Hippocampal formation (tissue), 2 donors: ENCODE measurements around the gene LSM12.
"Not testable (repeated sequence)": the region's sequence is repeated elsewhere in the genome, so short reads cannot be mapped to it uniquely, and the experiment has no call there.

Experiments used
- DNase-seq, 2 donors: peaks; one replicate each; lab custom pipeline; 2025; lab: John Stamatoyannopoulos, UW

The LSM12 gene

GRCh38 chr17:44007346-44008204 lies 58.9 kb downstream of the LSM12 start:
- no peak for DNase-seq

- peak; percentile 33 to 65 for DNase-seq
Measured at GRCh38 chr17:44006598-44007345, 59.7 kb downstream of the LSM12 start.

- no peak for DNase-seq
Measured at GRCh38 chr17:44006272-44006597, 60.2 kb downstream of the LSM12 start.

- DNase-seq, result no peak
Measured at GRCh38 chr17:44005527-44006271, 60.8 kb downstream of the LSM12 start.

GRCh38 chr17:44004761-44005526 lies 61.5 kb downstream of the LSM12 start:
- no peak for DNase-seq

- DNase-seq, result no peak
Measured at GRCh38 chr17:44004077-44004760, 62.3 kb downstream of the LSM12 start, which contains the start of gene NAGS. Gene NAGS (plus strand): TSS chr17:44004622. CDS start chr17:44004664, 42 bp downstream.

- no peak for DNase-seq
Measured at GRCh38 chr17:44002141-44002848, 64.2 kb downstream of the LSM12 start.

GRCh38 chr17:44001461-44001920 lies 65.0 kb downstream of the LSM12 start:
- no peak for DNase-seq

GRCh38 chr17:44000871-44001460 lies 65.5 kb downstream of the LSM12 start:
- DNase-seq, result no peak

- no peak for DNase-seq
Measured at GRCh38 chr17:44000141-44000860, 66.2 kb downstream of the LSM12 start.

GRCh38 chr17:43999024-43999423 lies 67.4 kb downstream of the LSM12 start:
- no peak for DNase-seq

- no peak for DNase-seq
Measured at GRCh38 chr17:43998552-43998951, 67.9 kb downstream of the LSM12 start.

- DNase-seq, result not testable (repeated sequence)
Measured at GRCh38 chr17:43997180-43997579, 69.3 kb downstream of the LSM12 start.

- no peak for DNase-seq
Measured at GRCh38 chr17:43995150-43995471, 71.4 kb downstream of the LSM12 start.

GRCh38 chr17:43994272-43995149 lies 72.0 kb downstream of the LSM12 start:
- peak; percentile 18 to 47 for DNase-seq

- DNase-seq, result no peak
Measured at GRCh38 chr17:43992641-43993040, 73.8 kb downstream of the LSM12 start.

GRCh38 chr17:43988301-43988700 lies 78.2 kb downstream of the LSM12 start:
- DNase-seq, result no peak
